Brain microvascular endothelial cell (primary cell): ENCODE measurements around the gene FHL2.

ENCODE experiments used
- DNase-seq: peaks from one replicate; pipeline ENCODE4 v3.0.0-alpha.2; 2020
- H3K27ac ChIP-seq: fragments of 250-450 bp; sonication (Bioruptor Pico); 2 replicates; pipeline ENCODE4 v1.5.1; 2020; ENCODE audit warnings: mild to moderate bottlenecking, moderate library complexity
- H3K27me3 ChIP-seq: fragments of 250-450 bp; sonication (Bioruptor Pico); replicated peaks from 2 replicates; pipeline ENCODE4 v1.5.1; 2020; ENCODE audit warnings: mild to moderate bottlenecking
- H3K36me3 ChIP-seq: fragments of 250-450 bp; sonication (Bioruptor Pico); replicated peaks from 2 replicates; pipeline ENCODE4 v1.5.1; 2020; ENCODE audit warnings: mild to moderate bottlenecking
- H3K4me3 ChIP-seq: 2 replicates; pipeline ENCODE4 v1.5.1; 2011; ENCODE audit warnings: low read depth, mild to moderate bottlenecking, control low read depth, low read length, moderate library complexity
- in situ Hi-C: cut with HindIII; loops from 2 replicates; pipeline ENCODE4 v1.10.0; 2017; ENCODE audit warnings: low sequenced_read_pairs, low pct_ligation_motif_present
- TF ChIP-seq, protein P1 (sequence below): IDR thresholded peaks from 2 replicates; pipeline ENCODE4 v1.5.1; 2011; ENCODE audit warnings: low read depth, mild to moderate bottlenecking, moderate library complexity, low read length, control low read depth, inconsistent platforms; ENCODE audit errors: missing control alignments

Gene FHL2

DNA sequence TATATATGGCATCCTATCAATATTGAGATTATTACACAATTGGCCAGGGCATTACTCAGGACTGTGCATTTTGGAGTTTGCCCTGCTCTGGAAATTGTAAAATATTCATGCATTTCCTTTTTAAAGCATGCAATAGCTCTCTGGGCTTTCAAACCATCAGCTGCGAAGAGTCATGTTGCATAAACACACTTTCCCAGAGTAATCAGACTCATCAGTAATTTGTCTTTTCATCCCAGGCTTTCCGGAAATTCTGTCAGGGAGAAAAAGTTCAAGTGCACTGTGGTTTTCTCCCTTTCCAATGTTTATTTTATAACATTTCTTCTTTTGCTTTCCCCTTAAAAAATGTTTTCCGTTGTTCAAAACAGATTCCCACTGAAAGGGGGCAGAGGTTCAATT, 38.9 kb upstream of the FHL2 start:
- peak overlapping the region; percentile 8 for H3K27ac ChIP-seq
- DNase-seq = peak; percentile 32
- TF ChIP-seq, protein P1, sequence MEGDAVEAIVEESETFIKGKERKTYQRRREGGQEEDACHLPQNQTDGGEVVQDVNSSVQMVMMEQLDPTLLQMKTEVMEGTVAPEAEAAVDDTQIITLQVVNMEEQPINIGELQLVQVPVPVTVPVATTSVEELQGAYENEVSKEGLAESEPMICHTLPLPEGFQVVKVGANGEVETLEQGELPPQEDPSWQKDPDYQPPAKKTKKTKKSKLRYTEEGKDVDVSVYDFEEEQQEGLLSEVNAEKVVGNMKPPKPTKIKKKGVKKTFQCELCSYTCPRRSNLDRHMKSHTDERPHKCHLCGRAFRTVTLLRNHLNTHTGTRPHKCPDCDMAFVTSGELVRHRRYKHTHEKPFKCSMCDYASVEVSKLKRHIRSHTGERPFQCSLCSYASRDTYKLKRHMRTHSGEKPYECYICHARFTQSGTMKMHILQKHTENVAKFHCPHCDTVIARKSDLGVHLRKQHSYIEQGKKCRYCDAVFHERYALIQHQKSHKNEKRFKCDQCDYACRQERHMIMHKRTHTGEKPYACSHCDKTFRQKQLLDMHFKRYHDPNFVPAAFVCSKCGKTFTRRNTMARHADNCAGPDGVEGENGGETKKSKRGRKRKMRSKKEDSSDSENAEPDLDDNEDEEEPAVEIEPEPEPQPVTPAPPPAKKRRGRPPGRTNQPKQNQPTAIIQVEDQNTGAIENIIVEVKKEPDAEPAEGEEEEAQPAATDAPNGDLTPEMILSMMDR = no peak
- H3K4me3 ChIP-seq = no peak overlapping the region
- in situ Hi-C loops = no loop called here
- H3K36me3 ChIP-seq = no peaks in the 10 kb centered on the region
- H3K27me3 ChIP-seq = no peaks in the 10 kb centered on the region

GRCh38 chr2:105432749-105433148, 33.9 kb upstream of the FHL2 start:
- H3K27ac ChIP-seq = no peak overlapping the region
- in situ Hi-C loops = no loop called here
- H3K27me3 ChIP-seq = no peaks in the 10 kb centered on the region
- no peak overlapping the region for H3K4me3 ChIP-seq
- TF ChIP-seq, protein P1 = no peak
- DNase-seq = no peak
- H3K36me3 ChIP-seq = no peaks in the 10 kb centered on the region

DNA sequence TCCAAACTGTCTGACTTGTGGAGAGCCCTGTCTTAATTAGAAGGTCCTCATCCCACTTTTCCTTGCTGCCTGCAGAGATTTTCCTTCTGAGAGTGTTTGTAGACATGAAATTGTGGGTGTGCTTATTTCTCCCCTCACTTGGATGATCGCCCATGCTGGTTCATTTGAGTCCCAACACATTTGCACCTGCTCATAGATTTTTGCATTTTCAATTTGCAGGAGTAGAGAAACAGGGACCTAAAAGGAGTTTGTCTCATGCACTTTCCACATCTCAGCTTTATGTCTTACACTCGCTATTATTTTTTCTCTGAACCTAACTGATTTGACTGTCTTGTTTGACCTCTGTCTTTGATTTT, 33.2 kb upstream of the FHL2 start:
- TF ChIP-seq, protein P1 = no peak
- no peaks in the 10 kb centered on the region for H3K27me3 ChIP-seq
- no peaks in the 10 kb centered on the region for H3K36me3 ChIP-seq
- H3K4me3 ChIP-seq = no peak overlapping the region
- in situ Hi-C loops = no loop called here
- H3K27ac ChIP-seq = no peak overlapping the region
- no peak for DNase-seq

- no peaks in the 10 kb centered on the region for H3K36me3 ChIP-seq
- TF ChIP-seq, protein P1 = no peak
- in situ Hi-C loops = no loop called here
- no peak overlapping the region for H3K27ac ChIP-seq
- H3K4me3 ChIP-seq = no peak overlapping the region
- DNase-seq = no peak
- H3K27me3 ChIP-seq = no peaks in the 10 kb centered on the region
Measured at GRCh38 chr2:105431367-105432043, 32.7 kb upstream of the FHL2 start.

- H3K36me3 ChIP-seq = no peaks in the 10 kb centered on the region
- DNase-seq = no peak
- H3K27ac ChIP-seq = no peak overlapping the region
- in situ Hi-C loops = no loop called here
- H3K27me3 ChIP-seq = no peaks in the 10 kb centered on the region
- TF ChIP-seq, protein P1 = no peak
- no peak overlapping the region for H3K4me3 ChIP-seq
Measured at GRCh38 chr2:105428387-105429018, 29.7 kb upstream of the FHL2 start.

DNA sequence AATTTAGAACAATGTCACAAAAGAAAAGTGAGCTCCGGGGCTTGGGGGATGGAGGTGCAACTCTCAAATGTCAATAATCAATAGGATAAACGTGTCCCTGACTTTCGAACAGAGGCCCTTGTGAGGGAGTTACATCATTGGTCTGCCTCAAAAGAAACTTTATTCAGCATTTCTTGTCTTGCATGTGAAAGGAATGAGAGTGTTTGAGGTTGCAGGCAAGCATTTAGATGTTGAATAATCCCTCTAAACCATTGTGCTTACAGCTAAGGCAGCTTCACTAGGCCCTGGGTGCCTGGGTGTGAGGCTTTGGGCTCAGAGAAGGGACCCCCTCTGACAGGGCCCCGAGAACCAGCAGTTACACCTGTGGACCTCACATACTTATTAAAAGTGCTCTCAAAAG, 28.6 kb upstream of the FHL2 start:
- Histone ChIP-seq H3K27ac (no peak overlapping the region), H3K4me3 (no peak overlapping the region), H3K27me3 (no peaks in the 10 kb centered on the region), H3K36me3 (no peaks in the 10 kb centered on the region)
- TF ChIP-seq, protein P1 = no peak
- in situ Hi-C loops = no loop called here
- DNase-seq = no peak
